Measurements from ENCODE around the gene CTU2.

The CTU2 gene

DNA sequence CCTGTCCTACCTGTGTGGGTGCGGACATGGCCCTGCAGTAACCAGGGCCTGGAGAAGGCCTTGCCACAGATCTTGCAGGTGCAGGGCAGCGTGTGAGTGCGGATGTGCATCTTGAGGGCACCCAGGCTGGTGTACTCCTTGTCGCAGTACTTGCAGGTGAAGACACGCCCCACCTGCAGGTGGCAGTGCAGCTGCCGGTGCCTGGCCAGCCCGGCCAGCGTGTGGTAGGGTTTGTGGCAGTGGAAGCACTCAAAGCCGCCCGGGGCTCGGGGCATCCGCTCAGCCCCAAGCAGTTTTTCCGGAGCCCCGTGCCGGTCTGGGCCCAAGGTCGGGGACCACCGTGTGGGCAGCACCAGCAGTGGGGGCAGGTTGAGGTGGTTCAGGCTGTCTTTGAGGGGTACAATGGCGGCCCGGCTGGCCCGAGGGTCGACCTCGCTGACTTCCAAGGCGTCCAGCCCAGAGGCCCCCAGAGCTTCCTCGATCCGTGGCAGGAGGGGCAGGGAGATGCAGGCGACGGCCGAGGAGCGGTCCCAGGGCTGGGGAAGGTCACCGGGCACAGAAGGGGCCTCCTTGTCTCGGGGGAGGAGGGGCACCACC lies 25.1 kb upstream of the CTU2 start:
- H3K9me3 ChIP-seq (ENCODE audit: control insufficient read depth, low read length), result no peaks in the 10 kb centered on the region
- no peaks in the 10 kb centered on the region for H3K36me3 ChIP-seq (ENCODE audit: control insufficient read depth, insufficient read depth, low read length)
- H3K4me3 ChIP-seq (ENCODE audit: insufficient read depth, low read depth, low read length), result no peak overlapping the region
- H3K4me1 ChIP-seq (ENCODE audit: control insufficient read depth, insufficient read depth, low read length), result no peaks in the 10 kb centered on the region
- H3K27ac ChIP-seq (ENCODE audit: insufficient read depth, low read depth, low read length, poor library complexity, severe bottlenecking), result no peak overlapping the region
- 83% methylated on average over 31 of the region's 31 CpGs for WGBS, 2 experiments
- peaks cover 28% of the 10 kb centered on the region for H3K27me3 ChIP-seq (ENCODE audit: control insufficient read depth, insufficient read depth, low read length, poor library complexity, severe bottlenecking)

DNA sequence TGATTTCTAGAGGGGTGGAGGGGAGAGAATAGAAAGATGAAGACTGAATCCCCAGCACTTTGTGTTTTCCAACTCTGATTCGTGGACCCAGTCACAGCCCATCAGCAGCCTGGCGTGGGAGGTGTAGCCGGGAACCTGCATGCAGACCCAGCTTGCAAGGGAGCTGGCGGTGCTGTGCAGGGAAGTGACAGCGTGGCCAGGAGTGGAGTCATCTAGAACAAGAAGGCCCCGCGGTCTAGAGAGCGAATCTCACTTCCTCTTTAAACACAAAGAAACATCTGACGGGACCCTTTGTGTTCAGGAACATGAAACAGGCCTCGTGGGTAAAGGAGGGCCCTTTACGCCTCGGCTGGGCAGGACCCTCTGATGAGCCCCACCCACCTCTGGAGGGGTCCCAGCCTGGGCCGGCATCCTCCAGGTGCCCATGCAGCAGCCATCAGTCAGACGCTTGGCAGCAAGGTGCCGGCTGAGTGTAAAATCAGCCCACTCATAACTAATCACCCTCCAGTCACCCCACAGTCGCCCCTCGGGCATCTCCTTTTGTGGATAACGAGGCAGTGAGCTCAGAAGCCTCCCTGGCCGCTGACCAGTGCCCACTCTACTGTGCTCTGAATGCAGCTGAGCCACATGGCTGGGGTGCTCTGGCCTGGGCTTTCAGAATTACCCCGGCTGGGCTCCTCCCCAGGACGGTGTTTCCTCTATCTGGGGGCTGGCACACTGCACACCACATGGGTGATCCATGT lies 24.4 kb upstream of the CTU2 start:
- H3K27me3 ChIP-seq (ENCODE audit: control insufficient read depth, insufficient read depth, low read length, poor library complexity, severe bottlenecking), result peaks cover 35% of the 10 kb centered on the region
- H3K27ac ChIP-seq (ENCODE audit: insufficient read depth, low read depth, low read length, poor library complexity, severe bottlenecking), result no peak overlapping the region
- 80 to 86% methylated on average over 21 of the region's 21 CpGs for WGBS, 2 experiments
- no peaks in the 10 kb centered on the region for H3K4me1 ChIP-seq (ENCODE audit: control insufficient read depth, insufficient read depth, low read length)
- H3K4me3 ChIP-seq (ENCODE audit: insufficient read depth, low read depth, low read length), result no peak overlapping the region
- no peaks in the 10 kb centered on the region for H3K36me3 ChIP-seq (ENCODE audit: control insufficient read depth, insufficient read depth, low read length)
- H3K9me3 ChIP-seq (ENCODE audit: control insufficient read depth, low read length), result no peaks in the 10 kb centered on the region

DNA sequence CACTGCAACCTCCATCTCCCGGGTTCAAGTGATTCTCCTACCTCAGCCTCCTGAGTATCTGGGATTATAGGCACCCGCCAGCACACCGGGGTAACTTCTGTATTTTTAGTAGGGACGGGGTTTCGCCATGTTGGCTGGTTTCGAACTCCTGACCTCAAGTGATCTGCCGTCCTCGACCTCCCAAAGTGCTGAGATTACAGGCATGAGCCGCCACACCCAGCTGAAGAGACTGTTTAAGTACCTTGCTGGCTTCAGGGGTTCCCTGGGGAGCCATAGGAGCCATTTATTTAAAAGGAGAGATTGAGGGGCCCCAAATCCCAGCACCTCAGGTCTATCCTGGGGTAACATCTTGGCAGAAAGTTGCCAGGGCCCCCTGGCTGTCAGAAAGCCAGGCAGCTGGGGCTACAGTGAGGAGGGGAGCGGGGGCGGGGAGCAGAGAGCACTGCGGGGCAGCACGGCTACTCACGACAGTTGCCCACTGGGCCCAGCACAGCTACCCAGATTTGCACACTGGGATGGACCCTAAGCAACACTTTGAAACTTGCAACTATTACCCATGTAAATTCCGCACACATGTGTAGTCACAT lies 21.6 kb upstream of the CTU2 start:
- Histone ChIP-seq H3K4me3 (ENCODE audit: insufficient read depth, low read depth, low read length) (no peak overlapping the region), H3K27me3 (ENCODE audit: control insufficient read depth, insufficient read depth, low read length, poor library complexity, severe bottlenecking) (peaks cover 61% of the 10 kb centered on the region), H3K27ac (ENCODE audit: insufficient read depth, low read depth, low read length, poor library complexity, severe bottlenecking) (no peak overlapping the region), H3K36me3 (ENCODE audit: control insufficient read depth, insufficient read depth, low read length) (no peaks in the 10 kb centered on the region), H3K9me3 (ENCODE audit: control insufficient read depth, low read length) (no peaks in the 10 kb centered on the region), H3K4me1 (ENCODE audit: control insufficient read depth, insufficient read depth, low read length) (no peaks in the 10 kb centered on the region)
- WGBS, 2 experiments, result 78 to 79% methylated on average over 15 of the region's 15 CpGs

DNA sequence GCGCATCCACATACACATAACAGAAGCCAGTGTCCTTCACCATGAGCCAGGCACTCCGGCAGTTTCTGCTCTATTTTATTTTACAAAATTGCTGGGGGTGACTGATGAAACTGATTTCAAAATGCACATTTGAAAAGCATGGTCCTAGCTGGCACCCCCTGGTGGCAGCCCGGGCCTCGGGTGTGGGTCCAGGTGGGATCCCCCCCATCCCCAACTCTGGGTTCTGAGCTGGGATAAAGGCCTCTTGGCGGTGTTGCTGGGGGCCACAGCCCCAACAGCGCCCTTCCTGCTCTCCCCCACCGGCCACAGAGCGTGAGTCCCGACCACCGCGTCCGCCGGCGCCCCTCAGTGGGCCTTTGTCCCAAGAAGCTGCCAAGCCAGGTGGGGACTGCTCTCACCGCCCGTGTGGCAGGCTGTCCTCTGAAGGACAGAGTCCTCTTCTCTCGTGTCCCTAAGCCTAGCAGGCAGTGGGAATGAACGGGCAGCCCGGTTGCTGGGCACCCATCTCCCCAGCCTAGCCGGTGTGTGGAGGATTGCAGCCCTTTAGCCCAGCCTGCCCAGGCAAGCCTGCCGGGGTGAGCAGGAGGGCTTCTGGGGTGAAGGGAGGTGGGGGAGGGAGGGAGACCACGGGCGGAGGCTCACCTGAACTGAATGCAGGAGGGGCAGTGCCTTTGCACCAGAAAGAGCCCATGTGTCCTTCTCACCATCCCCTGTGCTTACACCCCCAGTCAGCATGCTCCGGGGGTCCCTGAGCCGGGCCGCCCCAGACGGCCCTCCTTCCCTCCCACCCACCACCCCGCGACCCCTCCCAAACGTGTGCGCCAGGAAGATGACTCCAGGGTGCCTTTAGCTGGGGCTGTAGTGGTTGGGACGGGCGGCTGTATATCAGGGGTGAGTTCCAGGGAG lies 20.9 kb upstream of the CTU2 start:
- H3K27ac ChIP-seq (ENCODE audit: insufficient read depth, low read depth, low read length, poor library complexity, severe bottlenecking), result no peak overlapping the region
- peak overlapping the region; percentile 28 for H3K4me3 ChIP-seq (ENCODE audit: insufficient read depth, low read depth, low read length)
- no peaks in the 10 kb centered on the region for H3K9me3 ChIP-seq (ENCODE audit: control insufficient read depth, low read length)
- 10% methylated on average over 33 of the region's 33 CpGs for WGBS, 2 experiments
- H3K4me1 ChIP-seq (ENCODE audit: control insufficient read depth, insufficient read depth, low read length), result no peaks in the 10 kb centered on the region
- H3K27me3 ChIP-seq (ENCODE audit: control insufficient read depth, insufficient read depth, low read length, poor library complexity, severe bottlenecking), result peaks cover 65% of the 10 kb centered on the region
- no peaks in the 10 kb centered on the region for H3K36me3 ChIP-seq (ENCODE audit: control insufficient read depth, insufficient read depth, low read length)

DNA sequence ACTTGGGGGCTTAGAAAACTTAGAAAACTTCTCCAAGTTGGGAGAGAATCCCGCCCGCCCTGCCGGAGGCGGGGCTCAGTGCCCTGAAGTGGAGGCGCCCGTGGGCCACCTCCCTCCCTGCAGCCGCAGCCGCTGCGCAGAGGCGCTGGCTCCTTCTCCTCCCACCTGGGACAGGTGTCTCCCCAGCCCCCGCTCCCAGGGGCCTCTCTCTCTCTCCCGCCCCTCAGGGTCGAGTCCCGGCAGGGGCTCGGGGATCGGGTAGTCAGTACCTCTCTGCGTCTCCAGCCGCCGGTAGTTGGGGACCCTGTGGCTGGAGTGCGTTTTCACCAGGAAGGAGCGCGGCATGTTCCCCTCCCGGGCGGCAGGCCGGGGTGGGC lies 20.3 kb upstream of the CTU2 start:
- Histone ChIP-seq H3K4me1 (ENCODE audit: control insufficient read depth, insufficient read depth, low read length) (no peaks in the 10 kb centered on the region), H3K9me3 (ENCODE audit: control insufficient read depth, low read length) (no peaks in the 10 kb centered on the region), H3K27ac (ENCODE audit: insufficient read depth, low read depth, low read length, poor library complexity, severe bottlenecking) (no peak overlapping the region), H3K4me3 (ENCODE audit: insufficient read depth, low read depth, low read length) (peak overlapping the region; percentile 28), H3K36me3 (ENCODE audit: control insufficient read depth, insufficient read depth, low read length) (no peaks in the 10 kb centered on the region), H3K27me3 (ENCODE audit: control insufficient read depth, insufficient read depth, low read length, poor library complexity, severe bottlenecking) (peaks cover 71% of the 10 kb centered on the region)
- WGBS, 2 experiments, result 1% methylated on average over 25 of the region's 25 CpGs

DNA sequence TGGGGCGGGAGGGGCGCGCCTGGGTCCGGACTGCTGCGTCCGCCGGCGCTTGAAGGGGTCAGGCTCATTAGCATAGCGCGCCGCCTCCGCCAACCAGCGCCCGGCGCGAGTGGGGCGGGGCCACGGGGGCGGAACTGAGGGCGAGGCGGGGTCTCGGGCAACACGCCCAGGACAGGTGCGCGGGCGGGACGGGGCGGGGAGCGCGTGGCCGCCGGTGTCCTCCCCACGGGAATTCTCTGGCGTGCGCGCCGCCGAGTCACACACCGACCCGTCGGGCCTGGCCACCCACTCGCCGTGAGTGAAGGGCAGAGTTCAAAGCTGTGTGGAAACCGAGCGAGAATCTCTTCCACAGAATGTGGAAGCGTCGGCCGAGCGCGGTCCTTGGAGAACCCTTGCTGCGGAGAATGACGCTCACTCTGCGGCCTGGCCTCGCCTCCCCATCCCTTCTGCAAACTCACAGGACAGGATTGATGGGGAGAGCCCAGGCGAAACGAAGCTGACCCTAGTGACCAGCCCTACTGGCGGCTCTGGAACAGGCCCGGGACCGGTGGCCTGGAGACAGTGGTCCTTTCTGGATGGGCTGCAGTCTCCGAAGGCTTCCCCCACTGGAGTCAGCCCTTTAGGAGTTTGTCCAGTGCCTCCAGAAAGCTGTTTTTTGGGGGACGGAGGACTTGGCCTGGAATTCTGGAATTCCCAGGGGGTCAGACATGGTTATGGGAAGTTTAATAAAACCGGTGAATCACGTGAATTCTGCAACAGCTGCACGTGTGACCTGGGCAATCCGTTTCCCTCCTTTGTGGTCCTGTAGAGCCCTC lies 19.7 kb upstream of the CTU2 start, which contains the start of gene SNAI3:
Gene SNAI3 (minus strand): TSS at position 69 of the 815 bp plus-strand sequence. CDS start 101 bp downstream, outside the sequence.
- peak within 1 kb of the TSS; percentile 28 for H3K4me3 ChIP-seq (ENCODE audit: insufficient read depth, low read depth, low read length)
- H3K27ac ChIP-seq (ENCODE audit: insufficient read depth, low read depth, low read length, poor library complexity, severe bottlenecking), result no peak within 1 kb of the TSS
- no peaks in the 10 kb centered on the region for H3K36me3 ChIP-seq (ENCODE audit: control insufficient read depth, insufficient read depth, low read length)
- H3K4me1 ChIP-seq (ENCODE audit: control insufficient read depth, insufficient read depth, low read length), result no peaks in the 10 kb centered on the region
- no peaks in the 10 kb centered on the region for H3K9me3 ChIP-seq (ENCODE audit: control insufficient read depth, low read length)
- H3K27me3 ChIP-seq (ENCODE audit: control insufficient read depth, insufficient read depth, low read length, poor library complexity, severe bottlenecking), result peaks cover 72% of the 10 kb centered on the region
- WGBS, 2 experiments, result 8 to 9% methylated on average over 65 of the region's 65 CpGs

DNA sequence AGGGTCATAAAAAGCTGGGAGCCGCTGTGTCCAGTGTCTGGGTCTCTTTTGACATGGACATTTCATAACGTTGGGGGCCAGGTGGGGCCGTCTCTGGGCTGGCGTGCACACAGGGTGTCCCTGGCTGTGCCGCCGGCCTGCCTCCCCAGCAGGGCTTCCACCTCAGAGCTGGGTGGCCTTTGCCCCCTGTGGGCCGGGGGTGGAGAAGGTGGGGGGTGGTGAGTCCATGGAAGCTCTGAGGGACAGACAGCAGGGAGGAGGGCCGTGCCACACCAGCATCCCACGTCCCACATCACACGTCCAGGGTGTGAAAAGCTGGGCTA lies 19.1 kb upstream of the CTU2 start:
- WGBS, 2 experiments, result 78% methylated on average over 10 of the region's 10 CpGs
- H3K4me3 ChIP-seq (ENCODE audit: insufficient read depth, low read depth, low read length), result no peak overlapping the region
- H3K36me3 ChIP-seq (ENCODE audit: control insufficient read depth, insufficient read depth, low read length), result no peaks in the 10 kb centered on the region
- no peak overlapping the region for H3K27ac ChIP-seq (ENCODE audit: insufficient read depth, low read depth, low read length, poor library complexity, severe bottlenecking)
- H3K4me1 ChIP-seq (ENCODE audit: control insufficient read depth, insufficient read depth, low read length), result no peaks in the 10 kb centered on the region
- H3K27me3 ChIP-seq (ENCODE audit: control insufficient read depth, insufficient read depth, low read length, poor library complexity, severe bottlenecking), result peaks cover 72% of the 10 kb centered on the region
- no peaks in the 10 kb centered on the region for H3K9me3 ChIP-seq (ENCODE audit: control insufficient read depth, low read length)

DNA sequence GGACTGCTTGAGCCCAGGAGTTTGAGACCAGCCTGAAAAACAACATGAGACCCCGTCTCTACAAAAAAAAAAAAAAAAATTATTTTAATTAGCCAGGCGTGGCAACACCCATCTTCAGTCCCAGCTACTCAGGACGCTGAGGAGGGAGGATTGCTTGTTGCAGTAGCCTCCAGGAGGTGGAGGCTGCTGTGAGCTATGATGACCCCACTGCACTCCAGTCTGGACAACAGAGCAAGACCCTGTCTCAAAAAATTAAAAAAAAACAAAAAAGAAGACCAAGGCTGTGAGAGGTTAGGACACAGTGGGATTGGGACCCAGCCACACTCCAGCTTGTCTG lies 18.7 kb upstream of the CTU2 start:
- 77 to 86% methylated on average over 3 of the region's 3 CpGs for WGBS, 2 experiments
- Histone ChIP-seq H3K27me3 (ENCODE audit: control insufficient read depth, insufficient read depth, low read length, poor library complexity, severe bottlenecking) (peaks cover 72% of the 10 kb centered on the region), H3K36me3 (ENCODE audit: control insufficient read depth, insufficient read depth, low read length) (no peaks in the 10 kb centered on the region), H3K9me3 (ENCODE audit: control insufficient read depth, low read length) (no peaks in the 10 kb centered on the region), H3K4me3 (ENCODE audit: insufficient read depth, low read depth, low read length) (no peak overlapping the region), H3K4me1 (ENCODE audit: control insufficient read depth, insufficient read depth, low read length) (no peaks in the 10 kb centered on the region), H3K27ac (ENCODE audit: insufficient read depth, low read depth, low read length, poor library complexity, severe bottlenecking) (no peak overlapping the region)

DNA sequence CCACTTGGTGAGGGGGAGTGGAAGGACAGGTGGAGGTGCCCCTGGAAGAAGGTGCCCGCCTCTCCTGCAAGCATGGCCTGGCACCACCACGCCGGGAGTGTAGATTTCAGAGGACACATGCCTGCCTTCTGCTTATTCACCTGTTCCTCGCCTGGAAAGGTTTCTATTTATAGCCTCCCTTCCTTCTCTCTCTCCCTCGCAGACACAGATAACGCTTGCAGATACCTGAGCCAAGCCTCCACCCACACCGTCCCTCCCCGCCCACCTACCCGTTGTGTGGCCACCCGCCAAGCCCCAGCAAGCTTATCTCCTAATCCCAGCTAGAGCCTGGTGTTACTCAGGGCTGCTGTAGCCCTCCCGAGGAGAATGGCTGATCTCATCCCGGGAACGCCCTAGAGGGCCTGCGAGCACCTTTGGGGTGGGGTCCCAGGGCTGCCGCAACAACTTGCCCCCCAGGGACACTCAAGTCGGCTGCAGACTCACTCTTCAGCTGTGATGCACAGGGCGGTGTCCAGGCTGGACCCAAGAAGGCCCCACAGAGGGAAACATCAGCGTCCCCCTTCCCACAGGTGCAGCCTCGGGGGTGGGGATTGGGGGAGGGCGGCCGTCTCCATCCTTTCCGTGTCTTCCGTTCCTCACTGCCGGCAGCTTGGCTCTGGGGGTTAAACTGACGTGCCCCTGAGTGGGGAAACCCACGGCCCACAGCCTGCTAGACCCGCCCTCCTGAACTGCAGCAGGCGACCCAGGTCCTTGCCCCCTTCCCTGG lies 18.1 kb upstream of the CTU2 start:
- 59 to 61% methylated on average over 28 of the region's 28 CpGs for WGBS, 2 experiments
- Histone ChIP-seq H3K9me3 (ENCODE audit: control insufficient read depth, low read length) (no peaks in the 10 kb centered on the region), H3K27me3 (ENCODE audit: control insufficient read depth, insufficient read depth, low read length, poor library complexity, severe bottlenecking) (peaks cover 72% of the 10 kb centered on the region), H3K4me3 (ENCODE audit: insufficient read depth, low read depth, low read length) (no peak overlapping the region), H3K36me3 (ENCODE audit: control insufficient read depth, insufficient read depth, low read length) (no peaks in the 10 kb centered on the region), H3K4me1 (ENCODE audit: control insufficient read depth, insufficient read depth, low read length) (no peaks in the 10 kb centered on the region), H3K27ac (ENCODE audit: insufficient read depth, low read depth, low read length, poor library complexity, severe bottlenecking) (no peak overlapping the region)

All from ectodermal cell (in vitro differentiated cells).